ENCODE results near the gene TRMT5.
A peak's percentile ranks its signal among the peaks of the same experiment; 100 is the strongest.

The TRMT5 gene

GRCh38 chr14:60980811-60981632, at the start of gene TRMT5, which contains the start of gene SLC38A6:
Gene TRMT5 (minus strand): TSS chr14:60981079. CDS start chr14:60980973, 106 bp downstream.
Gene SLC38A6 (plus strand): TSS chr14:60981245. CDS start chr14:60981278, 33 bp downstream.
- peak; percentile 95 for DNase-seq

- no peak for DNase-seq
These were observed 45.6 kb upstream of the TRMT5 start for GRCh38 chr14:61026526-61026925.

GRCh38 chr14:61025251-61026223, 44.7 kb upstream of the TRMT5 start:
- DNase-seq, result no peak

- DNase-seq, result no peak
These were observed 38.7 kb upstream of the TRMT5 start for GRCh38 chr14:61019537-61019936.

GRCh38 chr14:61003571-61003970, 22.7 kb upstream of the TRMT5 start:
- DNase-seq, result no peak

- no peak for DNase-seq
These were observed 18.7 kb upstream of the TRMT5 start for GRCh38 chr14:60999536-60999935.

- no peak for DNase-seq
These were observed 17.7 kb upstream of the TRMT5 start for GRCh38 chr14:60998617-60999016.

GRCh38 chr14:60989599-60989998, 8.7 kb upstream of the TRMT5 start:
- DNase-seq, result no peak

GRCh38 chr14:60986500-60986899, 5.6 kb upstream of the TRMT5 start:
- DNase-seq, result no peak

- DNase-seq, result no peak
These were observed 3.3 kb upstream of the TRMT5 start for GRCh38 chr14:60984196-60984595.

GRCh38 chr14:60981633-60982455, 965 bp upstream of the TRMT5 start:
- no peak for DNase-seq

- DNase-seq, result no peak
These were observed 3.0 kb downstream of the TRMT5 start for GRCh38 chr14:60977847-60978246.

- DNase-seq, result no peak
These were observed 5.3 kb downstream of the TRMT5 start for GRCh38 chr14:60975551-60975950.

- DNase-seq, result no peak
These were observed 6.7 kb downstream of the TRMT5 start for GRCh38 chr14:60974090-60974651.

- no peak for DNase-seq
These were observed 7.8 kb downstream of the TRMT5 start for GRCh38 chr14:60973070-60973469.

- DNase-seq, result no peak
These were observed 8.6 kb downstream of the TRMT5 start for GRCh38 chr14:60972295-60972694.

- no peak for DNase-seq
These were observed 9.6 kb downstream of the TRMT5 start for GRCh38 chr14:60971271-60971670.

- DNase-seq, result no peak
These were observed 10.7 kb downstream of the TRMT5 start for GRCh38 chr14:60970146-60970545.

- no peak for DNase-seq
These were observed 12.2 kb downstream of the TRMT5 start for GRCh38 chr14:60968671-60969070.

- DNase-seq, result no peak
These were observed 12.8 kb downstream of the TRMT5 start for GRCh38 chr14:60968099-60968498.

- no peak for DNase-seq
These were observed 15.5 kb downstream of the TRMT5 start for GRCh38 chr14:60965402-60965801.

- DNase-seq, result no peak
These were observed 16.0 kb downstream of the TRMT5 start for GRCh38 chr14:60964904-60965303.

Measured in activated CD8-positive, alpha-beta memory T cell treated with anti-CD3 and anti-CD28 coated beads, Interleukin-2, amount 50 U/mL, for 48 hours (primary cell).